K562 (cell line): ENCODE results near the gene SPEG. TPM values are rescaled to one million over a fixed set of nuclear protein-coding genes. Genes with fewer than 3 reads are reported as not detected.
A peak's percentile ranks its signal among the peaks of the same experiment; 100 is the strongest.

Experiments used
- ATAC-seq: fragments of 200-7000 bp; cut with Tn5 transposase; 3 replicates; pipeline ENCODE4 v1.9.1; 2020; ENCODE audit warnings: moderate library complexity
- BruUV-seq: library from RNA; stranded (reverse); fragments of 400-500 nt; replicated peaks from 2 replicates; lab custom pipeline; 2021; lab: Mats Ljungman, UMichigan
- CTCF ChIA-PET: fragments of 300-600 bp; formaldehyde crosslinking; extraction: SDS; loops from one replicate; lab custom pipeline; 2021; ENCODE audit warnings: low intra/inter-chr PET ratio; lab: Yijun Ruan, JAX
- POLR2A ChIA-PET: fragments of 300-600, 350-650 bp; sonication (Branson Sonifier 250); formaldehyde crosslinking; extraction: SDS; loops from one replicate; lab custom pipeline; 2021; ENCODE audit warnings: antibody characterized with exemption, inconsistent platforms; lab: Yijun Ruan, JAX
- DNase-seq, 4 experiments: peaks; one replicate each; pipeline versions ENCODE4 v3.0.0 to v3.0.0-alpha.2; 2011 to 2018; ENCODE audit warnings: low spot score in 3 of 4, mixed read lengths in 3 of 4; ENCODE audit errors: extremely low read depth in 1 of 4
- FAIRE-seq: peaks from 2 replicates; lab custom pipeline; 2011; peaks lifted over from hg19 to GRCh38; lab: Jason Lieb, UNC
- H2AFZ ChIP-seq: 2 replicates; pipeline ENCODE4 v1.6.0; 2011; ENCODE audit warnings: low read depth, low read length, control low read depth, inconsistent platforms
- H3K27ac ChIP-seq: fragments of 200-600 bp; 3 replicates; pipeline ENCODE4 v1.8.0; 2011; ENCODE audit warnings: low read depth, mild to moderate bottlenecking, control low read depth, inconsistent platforms, low read length, moderate library complexity, mixed read lengths; ENCODE audit errors: extremely low read depth
- H3K27me3 ChIP-seq, 2 experiments: fragments of 300-600 bp in 1 of 2; 2 replicates in 1 of 2; 3 replicates in 1 of 2; pipeline versions ENCODE4 v1.6.0 to v1.8.0; 2011; ENCODE audit warnings: inconsistent platforms in 2 of 2, low read length in 2 of 2, mild to moderate bottlenecking in 1 of 2, mixed read lengths in 1 of 2, moderate library complexity in 1 of 2; ENCODE audit not compliant: control insufficient read depth in 2 of 2, insufficient read depth in 2 of 2
- H3K36me3 ChIP-seq: fragments of 300-600 bp; 3 replicates; pipeline ENCODE4 v1.8.0; 2011; ENCODE audit warnings: mild to moderate bottlenecking, low read length, inconsistent platforms; ENCODE audit not compliant: control insufficient read depth, insufficient read depth
- H3K4me1 ChIP-seq, 2 experiments: fragments of 200-600 bp in 1 of 2; replicated peaks in 1 of 2; 2 replicates in 1 of 2; 3 replicates in 1 of 2; pipeline versions ENCODE4 v1.5.1 to v1.8.0; 2011; ENCODE audit warnings: inconsistent platforms in 2 of 2, low read length in 2 of 2, mild to moderate bottlenecking in 1 of 2, mixed read lengths in 1 of 2, moderate library complexity in 1 of 2; ENCODE audit not compliant: control insufficient read depth in 2 of 2, insufficient read depth in 2 of 2
- H3K4me2 ChIP-seq: 2 replicates; pipeline ENCODE4 v1.6.1; 2011; ENCODE audit warnings: low read length, control low read depth, inconsistent platforms, mixed read lengths; ENCODE audit not compliant: insufficient read depth
- H3K4me3 ChIP-seq: fragments of 200-600 bp; sonication (generic), shearing (Covaris generic); 2 replicates; pipeline ENCODE4 v1.5.1; 2016; ENCODE audit warnings: control low read depth, inconsistent platforms
- H3K79me2 ChIP-seq: fragments of 200-600 bp; 3 replicates; pipeline ENCODE4 v1.8.0; 2011; ENCODE audit warnings: low read length, inconsistent platforms; ENCODE audit not compliant: control insufficient read depth, insufficient read depth
- H3K9ac ChIP-seq, 2 experiments: 2 replicates each; pipeline versions ENCODE4 v1.6.0 to v1.6.1; 2011; ENCODE audit warnings: low read depth in 2 of 2, low read length in 2 of 2, control low read depth in 1 of 2, inconsistent platforms in 1 of 2, mild to moderate bottlenecking in 1 of 2, mixed read lengths in 1 of 2; ENCODE audit not compliant: insufficient read depth in 1 of 2
- H3K9me1 ChIP-seq: one replicate; pipeline ENCODE4 v1.6.0; 2011; ENCODE audit warnings: inconsistent platforms, mild to moderate bottlenecking, low read length, moderate library complexity; ENCODE audit not compliant: control insufficient read depth, insufficient read depth
- H3K9me3 ChIP-seq: replicated peaks from 2 replicates; pipeline ENCODE4 v1.5.1; 2011; ENCODE audit warnings: low read depth, low read length, inconsistent platforms; ENCODE audit not compliant: control insufficient read depth, insufficient read depth
- H4K20me1 ChIP-seq: replicated peaks from 2 replicates; pipeline ENCODE4 v1.6.1; 2011; ENCODE audit warnings: low read length, inconsistent platforms, mixed read lengths; ENCODE audit not compliant: control insufficient read depth, insufficient read depth
- CBFA2T2 ChIP-seq: fragments of 450-650 bp; conservative IDR thresholded peaks from 2 replicates; pipeline ENCODE4 v1.6.1; 2017; ENCODE audit warnings: mild to moderate bottlenecking
- COPS2 ChIP-seq: fragments of 450-650 bp; conservative IDR thresholded peaks from 2 replicates; pipeline ENCODE4 v1.6.1; 2016; ENCODE audit warnings: mild to moderate bottlenecking, moderate library complexity
- KLF16 ChIP-seq: IDR thresholded peaks from 2 replicates; pipeline ENCODE4 v1.6.1; 2016; ENCODE audit warnings: antibody characterized with exemption
- PHF8 ChIP-seq: fragments of 200-600 bp; sonication (generic); IDR thresholded peaks from 2 replicates; pipeline ENCODE4 v1.6.1; 2012; ENCODE audit warnings: mixed run types, mild to moderate bottlenecking, inconsistent platforms, low read length, moderate library complexity, borderline replicate concordance
- PTRF ChIP-seq: fragments of 450-650 bp; IDR thresholded peaks from 2 replicates; pipeline ENCODE4 v1.6.1; 2016; ENCODE audit warnings: mild to moderate bottlenecking, missing genetic modification characterization, missing compliant biosample characterization
- SMAD4 ChIP-seq: fragments of 250-450 bp; sonication (Bioruptor Pico); conservative IDR thresholded peaks from 2 replicates; pipeline ENCODE4 v1.8.0; 2021; ENCODE audit warnings: inconsistent platforms, mild to moderate bottlenecking, moderate library complexity
- SMARCA4 ChIP-seq: fragments of 450-650 bp; IDR thresholded peaks from 2 replicates; pipeline ENCODE4 v1.6.1; 2016
- SMARCB1 ChIP-seq: IDR thresholded peaks from 2 replicates; pipeline ENCODE4 v1.6.1; 2011; ENCODE audit warnings: improper control_type of control experiment, low read depth; ENCODE audit not compliant: insufficient read length
- SREBF2 ChIP-seq: sonication (generic); formaldehyde crosslinking; IDR thresholded peaks from 2 replicates; pipeline ENCODE4 v1.4.0; 2020; ENCODE audit warnings: mild to moderate bottlenecking, missing genetic modification reagents
- ZBTB49 ChIP-seq: sonication (generic); formaldehyde crosslinking; IDR thresholded peaks from 2 replicates; pipeline ENCODE4 v1.8.0; 2022; ENCODE audit warnings: missing genetic modification reagents, mild to moderate bottlenecking, borderline replicate concordance
- ZNF232 ChIP-seq: sonication (generic); formaldehyde crosslinking; IDR thresholded peaks from 2 replicates; pipeline ENCODE4 v1.8.0; 2022; ENCODE audit warnings: mild to moderate bottlenecking, missing genetic modification reagents
- ZNF609 ChIP-seq: sonication (generic); formaldehyde crosslinking; IDR thresholded peaks from 2 replicates; pipeline ENCODE4 v1.8.1; 2023; ENCODE audit warnings: missing genetic modification reagents, mild to moderate bottlenecking, borderline replicate concordance
- WGBS: fragments of 100-300 bp; shearing (Covaris generic); methylation state at CpG from one replicate; pipeline ENCODE4 v1.1.6; 2016; ENCODE audit warnings: low coverage, mixed read lengths; ENCODE audit not compliant: insufficient coverage; ENCODE audit errors: missing lambda C conversion rate; 5-methylcytosine and 5-hydroxymethylcytosine counted together
- in situ Hi-C: fragments of 300-500 bp; cut with MboI; formaldehyde crosslinking; loops from 4 replicates; pipeline ENCODE4 v1.15.0; 2018; ENCODE audit warnings: inconsistent platforms, mixed read lengths
- intact Hi-C: fragments of 100-400 bp; cut with micrococcal nuclease; formaldehyde crosslinking; loops from 2 replicates; pipeline ENCODE4 v1.14.2; 2022
- polyA plus RNA-seq, 8 experiments: library from polyadenylated mRNA; depleted of rRNA in 4 of 8; stranded (reverse) in 5 of 8; unstranded in 3 of 8; fragments of >200 nt; fragmentation: Nextera tagmentation in 2 of 8; fragmentation: Illumina TruSeq in 1 of 8; extraction: Ambion mirVana in 2 of 8; extraction: Trizol in 1 of 8; gene quantifications; 2 replicates each; pipeline versions ENCODE4 v1.2.1 to v1.2.3, GENCODE V29; 2011 to 2014; ENCODE audit warnings: inconsistent platforms in 1 of 8, missing spikeins in 1 of 8
- total RNA-seq, 7 experiments: library from RNA; depleted of rRNA in 6 of 7; stranded (reverse); fragments of >200 nt in 6 of 7; fragmentation: Illumina TruSeq in 2 of 7; extraction: Trizol in 2 of 7; gene quantifications; 2 replicates each; pipeline versions ENCODE4 v1.2.1 to v1.2.3, GENCODE V29; 2011 to 2021; ENCODE audit warnings: low replicate concordance in 1 of 7
- TF ChIP-seq, protein P1 (sequence below): fragments of 250-450 bp; sonication (Bioruptor Pico); IDR thresholded peaks from 2 replicates; pipeline ENCODE4 v1.4.0; 2020; ENCODE audit warnings: mild to moderate bottlenecking, moderate library complexity

Gene SPEG
- total and polyA plus RNA-seq, 9 of the 15 experiments (the other 6 are each of a cell fraction or from before 2014, with no cell fraction given) = 0.49 to 8.7 (median 3.0) TPM

DNA sequence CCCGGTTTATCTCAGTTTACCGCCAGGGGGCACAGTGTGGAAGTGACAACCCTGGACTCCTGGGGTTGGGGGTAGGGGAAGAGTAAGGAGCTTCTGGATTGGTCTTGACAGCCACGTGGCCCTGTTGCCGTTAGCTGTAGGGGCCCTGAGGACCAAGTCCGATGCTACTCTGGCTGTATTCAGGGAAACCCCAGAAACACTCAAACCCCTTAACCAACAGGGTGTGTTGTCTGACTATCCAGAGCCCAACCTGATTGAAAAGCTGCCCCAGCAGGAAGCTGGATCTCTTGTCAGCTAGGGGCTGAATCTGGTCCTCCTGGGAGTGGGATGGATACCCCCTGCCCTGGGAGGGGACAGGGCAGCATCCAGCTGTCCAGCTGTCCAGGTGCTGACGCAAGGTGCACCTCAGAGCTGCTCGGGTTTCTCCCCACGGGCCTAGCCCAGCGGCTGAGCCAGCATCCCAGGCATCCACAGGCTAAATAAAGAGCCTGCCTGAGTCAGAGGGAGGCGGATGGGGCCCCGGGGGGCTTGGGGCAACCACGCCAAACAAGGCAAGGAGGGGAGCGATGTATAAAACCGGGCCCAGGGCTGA is 61.0 kb downstream of the SPEG start:
- POLR2A ChIA-PET = interaction anchor here (0.6 to 1.5 kb wide), 4 partner anchors 10 to 31 kb away, joined by 3 to 7 read pairs (median 3); no protein-coding TSS in a partner anchor
- TF ChIP-seq PHF8 (no peak), SMAD4 (CRISPR knock-in tag) (no peak), SMARCB1 (no peak), ZNF232 (CRISPR knock-in tag) (no peak), SREBF2 (CRISPR knock-in tag) (no peak), CBFA2T2 (peak; percentile 19; the same call in 1 of the 2 replicates), ZBTB49 (no peak), SMARCA4 (no peak), KLF16 (no peak; the same call in 1 of the 2 replicates), PTRF (tag) (no peak), ZNF609 (no peak), COPS2 (no peak)
- TF ChIP-seq, protein P1, sequence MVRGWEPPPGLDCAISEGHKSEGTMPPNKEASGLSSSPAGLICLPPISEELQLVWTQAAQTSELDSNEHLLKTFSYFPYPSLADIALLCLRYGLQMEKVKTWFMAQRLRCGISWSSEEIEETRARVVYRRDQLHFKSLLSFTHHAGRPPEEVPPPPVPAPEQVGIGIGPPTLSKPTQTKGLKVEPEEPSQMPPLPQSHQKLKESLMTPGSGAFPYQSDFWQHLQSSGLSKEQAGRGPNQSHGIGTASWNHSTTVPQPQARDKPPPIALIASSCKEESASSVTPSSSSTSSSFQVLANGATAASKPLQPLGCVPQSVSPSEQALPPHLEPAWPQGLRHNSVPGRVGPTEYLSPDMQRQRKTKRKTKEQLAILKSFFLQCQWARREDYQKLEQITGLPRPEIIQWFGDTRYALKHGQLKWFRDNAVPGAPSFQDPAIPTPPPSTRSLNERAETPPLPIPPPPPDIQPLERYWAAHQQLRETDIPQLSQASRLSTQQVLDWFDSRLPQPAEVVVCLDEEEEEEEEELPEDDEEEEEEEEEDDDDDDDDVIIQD (CRISPR knock-in tag) = no peak

More for the DNA sequence above, 61.0 kb downstream of the SPEG start:
- in situ Hi-C loops = no loop called here
- H3K9me3 ChIP-seq = no peaks in the 10 kb centered on the region
- peak overlapping the region; percentile 71 for H2AFZ ChIP-seq
- no peaks in the 10 kb centered on the region for H3K27me3 ChIP-seq
- H3K4me2 ChIP-seq = peak overlapping the region; percentile 50; the same call in 1 of the 2 replicates
- BruUV-seq = no TSS peak
- intact Hi-C loops = loop anchor here (2.0 kb wide), 2 partner anchors 25 to 35 kb away; no protein-coding TSS in a partner anchor
- peaks cover 30% of the 10 kb centered on the region for H3K79me2 ChIP-seq
- ATAC-seq (peak; percentile 55), DNase-seq (peak; percentile 75 to 89 (median 81)), FAIRE-seq (peak; percentile 95)
- CTCF ChIA-PET = interaction anchor here (0.6 to 2.2 kb wide), 4 partner anchors 14 to 34 kb away, joined by 3 to 9 read pairs (median 5); no protein-coding TSS in a partner anchor
- H3K4me3 ChIP-seq = no peak overlapping the region
- H3K9ac ChIP-seq = peak overlapping the region in 1 of 2 experiments; percentile 81; a peak in 2 of 4 replicates
- H3K9me1 ChIP-seq = no peaks in the 10 kb centered on the region
- H3K36me3 ChIP-seq = no peaks in the 10 kb centered on the region
- H4K20me1 ChIP-seq = no peaks in the 10 kb centered on the region
- peaks cover 28 to 64% of the 10 kb centered on the region in 2 experiments for H3K4me1 ChIP-seq
- 25% methylated on average over 7 of the region's 14 CpGs for WGBS
- H3K27ac ChIP-seq = no peak overlapping the region
